Limb (tissue), 2 donors: ENCODE data around the gene APPBP2.
"Not testable (repeated sequence)": the region's sequence is repeated elsewhere in the genome, so short reads cannot be mapped to it uniquely, and the experiment has no call there.

Source experiments
- DNase-seq, 2 donors: peaks; one replicate each; pipeline ENCODE4 v3.0.0-alpha.2; 2016; ENCODE audit errors: extremely low spot score in 2 of 2

Gene APPBP2

DNA sequence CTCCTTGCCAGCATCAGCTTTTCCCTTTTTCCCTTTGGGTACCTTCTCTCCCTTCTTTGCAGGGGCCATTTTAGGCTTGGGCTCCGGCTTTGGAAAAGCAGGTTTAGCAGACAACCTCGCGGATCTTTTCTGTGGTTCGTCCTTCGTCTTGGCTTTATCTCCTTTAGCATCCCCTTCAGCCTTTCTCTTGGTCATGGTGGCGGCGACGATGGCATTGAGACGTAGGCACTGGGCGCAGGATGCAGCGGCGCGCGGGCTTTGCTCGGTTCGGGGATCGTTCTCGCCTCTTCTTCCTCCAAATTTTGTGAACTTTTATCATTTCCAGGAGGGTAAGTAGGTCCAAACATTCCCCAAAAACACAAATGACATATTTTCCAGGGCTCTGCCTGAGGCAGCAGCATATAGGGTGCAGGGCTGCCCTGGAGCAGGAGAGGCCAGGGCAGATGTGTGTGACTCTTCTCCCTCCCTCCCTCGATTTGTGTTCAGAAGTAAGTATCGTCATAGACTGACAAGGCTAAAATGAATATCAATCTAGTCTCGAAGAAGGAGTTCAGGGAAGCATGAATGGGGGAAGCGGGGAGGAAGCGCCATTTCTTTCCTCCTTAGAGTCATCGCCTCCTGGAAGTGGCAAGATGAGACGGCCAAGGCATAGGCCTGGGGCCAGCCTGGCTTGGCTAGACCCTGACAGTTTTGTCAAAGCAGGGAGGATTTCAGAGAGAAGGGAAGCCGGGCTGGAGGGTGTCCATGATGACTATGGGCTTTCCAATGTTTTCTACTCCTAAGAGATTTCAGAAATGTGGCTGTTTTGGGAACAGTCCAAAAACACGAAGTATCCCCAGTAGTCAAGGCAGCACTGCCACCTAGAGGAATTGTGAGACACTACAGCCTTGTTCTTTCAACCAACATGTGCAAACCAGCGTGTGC lies 90.5 kb downstream of the APPBP2 start:
- DNase-seq = peak; percentile 77 to 92

DNA sequence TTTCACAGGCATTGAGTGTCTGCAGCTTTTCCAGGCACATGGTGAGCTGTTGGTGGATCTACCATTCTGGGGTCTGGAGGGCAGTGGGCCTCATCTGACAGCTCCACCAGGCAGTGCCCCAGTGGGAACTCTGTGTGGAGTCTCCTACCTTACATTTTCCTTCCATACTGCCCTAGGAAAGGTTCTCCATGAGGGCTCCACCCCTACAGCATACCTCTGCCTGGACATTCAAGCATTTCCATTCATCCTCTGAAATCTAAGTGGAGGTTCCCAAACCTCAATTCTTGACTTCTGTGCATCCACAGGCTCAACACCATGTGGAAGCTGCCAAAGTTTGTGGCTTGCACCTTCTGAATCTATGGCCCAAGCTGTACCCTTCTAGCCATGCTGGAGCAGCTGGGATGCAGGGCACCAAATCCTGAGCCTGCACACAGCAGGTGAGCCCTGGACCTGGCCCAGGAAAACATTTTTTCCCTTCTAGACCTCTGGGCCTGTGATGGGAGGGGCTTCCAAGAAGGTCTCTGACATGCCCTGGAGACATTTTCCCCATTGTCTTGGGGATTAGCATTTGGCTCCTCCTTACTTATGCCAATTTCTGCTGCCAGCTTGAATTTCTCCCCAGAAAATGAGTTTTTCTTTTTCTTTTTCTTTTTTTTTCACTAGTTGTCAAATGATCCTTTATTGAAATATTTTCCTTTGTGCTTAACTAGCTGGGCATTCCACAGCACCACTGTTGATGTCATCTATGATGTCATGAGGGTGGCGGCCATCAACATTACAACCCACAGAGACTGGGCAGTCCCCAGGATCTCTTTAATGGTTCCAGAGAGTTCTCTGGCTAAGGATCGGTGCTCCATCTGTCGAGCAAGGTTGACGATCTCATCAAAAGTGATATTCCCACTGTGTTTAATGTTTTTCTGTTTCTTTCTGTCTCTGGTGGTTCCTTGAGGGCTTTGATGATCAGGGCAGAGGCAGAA lies 92.7 kb downstream of the APPBP2 start:
- DNase-seq = not testable (repeated sequence)

DNA sequence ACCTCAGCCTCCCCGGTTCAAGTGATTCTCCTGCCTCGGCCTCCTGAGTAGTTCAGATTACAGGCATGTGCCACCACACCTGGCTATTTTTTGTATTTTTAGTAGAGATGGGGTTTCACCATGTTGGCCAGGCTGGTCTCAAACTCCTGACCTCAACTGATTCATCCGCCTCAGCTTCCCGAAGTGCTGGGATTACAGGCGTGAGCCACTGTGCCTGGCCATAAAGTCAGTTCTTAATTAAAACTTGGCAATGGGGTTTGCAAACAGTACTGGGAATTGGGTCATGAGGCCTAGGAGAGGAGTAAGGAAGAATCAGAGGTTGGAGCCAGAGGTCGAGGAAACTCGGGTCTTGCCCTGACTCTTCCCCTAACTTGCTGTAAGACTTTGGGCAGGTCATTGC lies 95.5 kb downstream of the APPBP2 start:
- not testable (repeated sequence) for DNase-seq

DNA sequence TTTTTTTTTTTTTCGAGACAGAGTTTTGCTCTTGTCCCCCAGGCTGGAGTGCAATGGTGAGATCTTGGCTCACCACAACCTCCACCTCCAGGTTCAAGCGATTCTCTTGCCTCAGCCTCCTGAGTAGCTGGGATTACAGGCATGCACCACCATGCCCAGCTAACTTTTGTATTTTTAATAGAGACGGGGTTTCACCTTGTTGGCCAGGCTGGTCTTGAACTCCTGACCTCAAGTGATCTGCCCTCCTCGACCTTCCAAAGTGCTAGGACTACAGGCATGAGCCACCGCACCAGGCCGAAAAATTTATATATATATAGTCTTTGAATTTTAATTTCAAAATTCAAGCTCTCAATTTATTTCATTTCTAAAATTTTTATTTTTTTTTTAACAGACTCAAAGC lies 97.6 kb downstream of the APPBP2 start:
- DNase-seq = not testable (repeated sequence)

DNA sequence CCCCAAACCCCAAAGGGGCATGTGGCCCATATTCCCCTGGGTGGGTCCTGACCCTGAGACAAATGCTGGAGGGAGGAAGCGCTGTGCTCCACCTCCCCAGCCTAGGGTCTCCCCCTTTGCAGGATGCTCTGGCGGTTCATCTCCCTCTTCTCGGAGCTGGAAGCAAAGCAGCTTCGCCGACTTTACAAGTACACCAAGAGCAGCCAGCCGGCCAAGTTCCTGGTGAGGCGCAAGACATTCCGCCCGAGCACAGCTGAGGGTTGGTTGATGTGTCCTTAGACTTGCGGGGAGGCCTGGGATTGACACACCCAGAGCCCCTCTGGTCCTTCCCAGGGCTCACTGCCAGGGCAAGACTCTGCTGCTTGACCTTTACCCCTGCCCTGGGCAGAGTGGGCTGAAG lies 99.4 kb downstream of the APPBP2 start:
- no peak for DNase-seq

DNA sequence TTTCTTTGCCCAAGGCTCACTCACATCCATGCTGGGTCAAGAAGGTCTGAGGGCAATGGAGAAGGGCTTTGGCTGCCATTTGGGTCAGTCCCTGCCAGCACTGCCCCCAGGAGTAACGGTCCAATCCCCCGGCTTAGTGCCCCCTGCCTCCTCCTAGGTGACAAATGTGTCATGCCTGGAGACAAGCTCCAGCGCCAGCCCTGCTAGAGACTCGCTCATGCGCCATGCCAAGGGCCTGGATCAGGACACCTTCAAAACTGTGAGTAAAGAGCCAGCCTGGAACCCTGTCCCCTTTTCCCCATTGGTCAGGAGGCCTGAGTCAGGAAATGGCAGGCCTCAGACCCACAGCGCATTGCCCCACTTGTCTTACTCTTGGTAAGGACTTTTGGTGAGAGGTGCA lies 100.4 kb downstream of the APPBP2 start:
- DNase-seq = no peak

DNA sequence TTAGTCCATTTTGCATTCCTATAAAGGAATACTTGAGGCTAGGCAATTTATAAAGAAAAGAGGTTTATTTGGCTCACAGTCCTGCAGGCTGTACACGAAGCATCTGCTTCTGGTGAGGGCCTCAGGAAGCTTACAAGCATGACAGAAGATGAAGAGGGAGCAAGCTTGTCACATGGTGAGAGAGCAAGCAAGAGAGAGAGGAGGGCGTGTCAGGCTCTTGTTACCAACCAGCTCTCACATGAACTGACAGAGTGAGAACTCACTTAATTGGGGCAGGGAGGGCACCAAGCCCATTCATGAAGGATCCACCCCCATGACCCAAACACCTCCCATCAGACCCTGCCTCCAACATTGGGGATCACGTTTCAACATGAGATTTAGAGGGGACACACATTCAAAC lies 102.2 kb downstream of the APPBP2 start:
- no peak for DNase-seq

DNA sequence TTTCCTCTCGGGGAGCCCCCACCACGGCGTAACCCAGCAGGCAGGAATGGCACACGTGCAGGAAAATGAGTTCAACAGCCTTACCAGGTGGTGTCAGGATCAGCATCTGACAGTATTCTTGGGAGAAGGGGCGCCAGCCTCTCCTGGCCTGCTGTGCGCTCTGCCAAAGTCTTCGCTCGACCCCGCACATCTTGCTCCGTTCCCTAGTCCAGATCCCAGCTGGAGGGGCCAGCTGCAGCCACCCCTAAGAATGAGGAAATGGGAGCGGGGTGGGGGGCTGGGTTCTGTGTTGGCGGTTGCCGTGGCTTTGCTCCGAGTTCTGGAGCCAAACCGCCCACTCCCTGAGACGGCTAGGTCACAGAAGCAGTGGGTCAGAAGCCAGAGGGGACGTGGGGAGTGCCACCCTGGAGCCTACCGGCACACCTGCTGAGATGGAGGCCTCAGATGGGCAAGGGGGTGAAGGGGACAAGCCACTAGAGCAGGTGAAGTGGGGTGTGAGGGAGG lies 103.8 kb downstream of the APPBP2 start, which contains the start of gene CHCT1:
CHCT1 (plus strand) TSS at position 328 of the 504 bp plus-strand sequence; CDS start at position 432, 104 bp downstream.
- peak in 1 of 2 donors; percentile 33 for DNase-seq

DNA sequence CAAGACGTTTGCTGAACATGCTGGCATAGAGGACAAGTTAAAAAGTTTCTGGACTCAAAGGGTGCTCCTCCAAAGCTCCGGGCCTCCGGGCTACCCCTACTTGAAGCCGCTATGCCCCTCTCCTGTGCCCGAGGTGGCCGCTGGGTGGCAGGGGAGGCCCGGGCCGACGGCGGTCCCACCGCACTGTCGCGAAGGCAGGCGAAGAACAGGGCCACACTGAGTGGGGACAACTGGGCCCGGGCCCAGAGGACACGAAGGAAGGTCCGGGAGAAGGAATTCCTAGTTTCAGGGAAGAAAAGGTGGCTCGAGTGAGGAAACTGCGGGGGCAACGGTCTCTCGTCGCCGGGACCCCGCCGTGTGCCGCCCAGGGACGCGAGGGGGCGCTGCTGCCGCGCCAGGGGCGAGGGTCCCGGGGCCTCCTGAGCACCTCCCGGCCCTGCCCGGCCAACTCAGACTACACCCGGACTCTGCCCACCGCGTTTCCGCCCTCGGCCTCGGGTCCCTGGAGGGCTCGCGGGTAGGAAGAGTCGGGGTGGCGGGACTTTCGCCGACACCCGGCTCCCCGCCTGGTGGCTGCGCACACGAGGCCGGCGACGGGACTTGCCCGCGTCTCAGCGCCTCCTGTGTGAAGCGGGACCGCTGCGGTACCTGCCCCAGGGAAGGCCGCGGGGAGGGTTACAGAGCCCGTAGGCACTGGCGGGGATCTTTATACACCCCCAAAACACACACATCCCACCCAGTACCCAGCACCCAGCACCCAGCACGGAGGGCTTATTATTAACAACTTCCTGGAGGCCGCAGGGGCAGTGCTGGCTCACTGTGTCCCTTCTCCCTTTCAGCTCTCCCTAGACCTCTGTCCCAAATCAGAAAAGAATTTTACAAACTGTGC lies 104.5 kb downstream of the APPBP2 start:
- peak; percentile 44 to 83 for DNase-seq

DNA sequence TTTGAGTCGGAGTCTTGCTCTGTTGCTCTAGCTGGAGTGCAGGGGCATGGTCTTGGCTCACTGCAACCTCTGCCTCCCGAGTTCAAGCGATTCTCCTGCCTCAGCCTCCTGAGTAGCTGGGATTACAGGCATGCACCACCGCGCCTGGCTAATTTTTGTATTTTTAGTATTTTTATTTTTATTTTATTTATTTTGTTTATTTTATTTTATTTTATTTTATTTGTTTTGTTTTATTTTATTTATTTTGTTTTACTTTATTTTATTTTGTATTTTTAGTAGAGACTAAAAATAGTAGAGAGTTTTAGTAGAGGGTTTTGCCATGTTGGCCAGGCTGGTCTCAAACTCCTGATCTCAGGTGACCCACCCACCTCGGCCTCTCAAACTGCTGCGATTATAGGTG lies 106.2 kb downstream of the APPBP2 start:
- not testable (repeated sequence) for DNase-seq

DNA sequence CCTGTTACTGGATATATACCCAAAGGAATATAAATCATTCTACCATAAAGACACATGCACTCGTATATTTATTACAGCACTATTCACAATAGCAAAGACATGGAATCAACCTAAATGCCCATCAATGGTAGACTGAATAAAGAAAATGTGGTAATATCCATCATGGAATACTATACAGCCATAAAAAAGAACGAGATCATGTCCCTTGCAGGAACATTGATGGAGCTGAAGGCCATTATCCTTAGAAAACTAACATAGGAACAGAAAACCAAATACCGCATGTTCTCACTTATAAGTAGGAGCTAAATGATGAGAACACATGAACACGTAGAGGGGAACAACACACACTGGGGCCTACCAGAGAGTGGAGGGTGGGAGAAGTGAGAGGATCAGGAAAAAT lies 107.0 kb downstream of the APPBP2 start:
- not testable (repeated sequence) for DNase-seq

DNA sequence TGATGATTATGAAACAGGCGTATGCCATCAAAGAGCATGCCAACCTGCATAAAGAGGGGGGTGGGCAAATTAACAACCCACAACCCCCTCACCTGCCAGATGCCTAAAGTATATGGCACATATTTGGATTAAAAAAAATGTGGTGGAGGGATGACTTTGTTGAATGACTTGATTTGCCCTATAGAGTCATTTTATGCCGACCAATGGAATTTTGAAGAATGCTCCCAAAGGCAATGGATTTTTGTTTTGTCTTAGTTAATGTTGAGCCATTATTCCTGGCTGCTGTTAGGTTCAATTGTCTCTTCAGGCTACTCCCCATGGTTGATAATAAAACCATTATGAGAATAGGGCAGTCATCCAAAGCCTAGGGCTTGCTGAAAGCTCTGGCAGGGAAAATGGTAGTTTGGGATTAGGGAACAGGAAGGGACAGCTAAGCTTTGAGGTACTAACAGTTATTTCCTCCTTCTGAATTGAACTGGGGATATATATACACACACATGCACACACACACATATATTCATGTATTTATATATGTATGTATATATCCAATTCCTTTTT lies 109.6 kb downstream of the APPBP2 start:
- DNase-seq = no peak

DNA sequence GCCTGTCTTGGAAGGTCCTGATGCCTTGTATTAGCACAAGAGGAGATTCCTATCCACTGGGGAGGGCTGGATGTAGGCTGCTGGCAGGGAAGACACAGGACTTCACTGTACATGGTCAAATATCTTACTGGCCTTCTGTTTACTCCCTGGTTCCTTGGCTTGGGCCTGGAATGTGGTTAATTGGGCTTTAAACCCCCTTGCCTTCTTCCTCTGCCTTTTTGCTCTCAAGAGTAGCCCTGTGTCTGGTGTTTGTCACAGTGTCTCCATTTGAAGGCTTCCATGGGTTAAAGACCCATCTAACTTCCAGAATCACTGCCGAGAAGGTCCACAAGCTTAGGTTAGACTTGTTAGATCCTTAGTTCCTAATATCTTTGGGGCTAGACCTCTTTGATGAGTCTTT lies 110.9 kb downstream of the APPBP2 start:
- DNase-seq = no peak

DNA sequence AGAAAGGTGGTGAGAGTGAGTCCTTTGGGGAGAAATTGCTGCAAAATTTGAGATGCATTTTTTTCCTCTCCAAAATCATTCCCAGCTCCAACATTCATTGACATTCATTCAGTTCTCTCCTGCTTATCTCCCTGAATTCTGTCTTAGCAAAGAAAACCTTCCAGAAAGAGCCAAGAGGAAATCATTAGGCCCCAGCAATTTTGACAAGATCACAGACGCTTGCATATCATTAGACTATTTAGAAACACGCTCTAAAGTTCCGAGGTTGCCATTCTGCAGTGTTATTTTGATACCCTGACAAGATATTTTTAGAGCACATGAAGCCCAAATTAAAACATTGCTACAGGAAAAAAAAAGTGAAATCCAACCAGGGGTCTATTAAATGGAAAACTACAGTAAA lies 113.3 kb downstream of the APPBP2 start:
- DNase-seq = no peak

DNA sequence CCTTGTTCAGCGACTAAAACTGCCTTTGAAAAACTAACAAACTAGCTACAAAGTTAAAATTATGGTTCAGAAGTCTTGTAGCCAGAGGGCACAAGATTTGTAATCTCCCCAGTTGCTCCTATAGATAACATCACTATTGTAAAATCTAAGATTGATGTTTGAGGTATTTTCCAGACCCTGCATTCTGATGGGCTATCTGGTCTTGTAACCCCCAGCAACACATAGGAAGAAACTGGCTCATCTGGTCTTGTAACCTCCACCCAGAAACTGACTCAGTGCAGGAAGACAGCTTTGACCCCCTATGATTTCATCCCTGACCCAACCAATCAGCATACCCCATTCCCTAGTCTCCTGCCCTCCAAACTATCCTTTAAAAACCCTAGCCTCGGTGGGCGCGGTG lies 116.0 kb downstream of the APPBP2 start:
- DNase-seq = no peak

DNA sequence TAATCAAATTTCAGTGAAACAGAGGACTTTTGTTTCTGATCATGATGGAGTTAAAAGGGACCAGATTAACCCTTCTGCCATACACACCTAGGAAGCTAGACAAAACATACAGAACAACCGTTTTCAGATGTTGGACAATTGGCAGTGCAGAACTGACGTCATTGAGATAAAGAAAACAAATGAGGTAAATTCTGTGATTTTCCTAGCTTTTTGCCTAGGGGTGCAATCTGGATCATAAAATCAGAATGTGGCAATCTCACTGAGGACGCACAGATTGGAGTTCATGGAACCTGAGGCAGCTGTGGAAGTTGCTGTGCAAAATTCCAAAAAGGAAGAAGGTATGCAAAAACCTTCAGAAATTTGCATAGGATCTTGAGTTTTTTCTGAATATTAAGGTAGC lies 119.2 kb downstream of the APPBP2 start:
- DNase-seq = no peak

DNA sequence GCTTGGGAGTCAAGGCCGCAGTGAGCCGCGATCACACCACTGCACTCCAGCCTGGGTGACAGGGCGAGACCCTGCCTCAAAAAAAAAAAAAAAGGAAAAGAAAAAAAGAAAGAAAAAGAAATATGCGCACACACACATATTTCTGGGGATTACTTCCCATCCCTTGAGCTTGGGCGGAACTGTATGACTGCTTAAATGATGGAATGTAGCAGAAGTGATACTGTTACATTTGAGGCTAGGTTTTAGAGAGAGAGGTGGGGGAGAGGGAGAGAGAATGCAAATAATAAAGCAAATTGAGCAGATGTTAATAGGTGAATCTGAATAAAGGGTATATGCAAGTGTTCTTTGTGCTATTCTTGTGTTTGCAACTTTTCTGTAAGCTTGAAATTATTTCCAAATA lies 122.1 kb downstream of the APPBP2 start:
- DNase-seq = no peak

DNA sequence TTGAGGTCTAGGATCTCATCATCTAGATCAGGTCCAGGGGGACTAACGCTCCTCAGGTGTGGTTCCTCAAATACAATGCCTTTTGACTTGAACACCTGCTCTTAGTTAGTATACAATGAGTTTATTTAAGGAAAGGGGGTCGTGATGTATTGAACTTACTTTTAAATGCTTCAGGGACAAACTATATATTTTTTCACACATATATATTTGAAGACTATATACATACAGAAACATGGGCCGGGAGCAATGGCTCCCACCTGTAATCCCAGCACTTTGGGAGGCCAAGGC lies 122.6 kb downstream of the APPBP2 start:
- no peak for DNase-seq

DNA sequence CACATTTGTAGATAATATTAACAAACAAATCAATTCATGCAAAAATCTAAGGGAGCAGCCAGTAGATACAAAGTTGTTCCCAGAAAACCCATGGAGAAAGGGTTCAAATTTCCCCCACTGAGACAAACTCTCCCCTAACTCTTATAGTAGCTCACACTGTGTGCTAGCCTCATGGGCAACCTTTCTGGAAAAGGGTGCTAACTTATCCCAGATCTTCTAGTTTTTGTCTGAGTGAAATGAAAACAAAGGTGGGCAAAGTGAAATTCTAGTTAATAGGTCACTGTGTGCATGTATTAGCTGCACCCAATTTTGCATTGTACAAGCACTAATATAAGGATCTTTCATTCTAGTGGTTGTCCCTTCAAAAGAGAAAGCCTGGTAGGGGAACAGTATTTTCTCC lies 124.2 kb downstream of the APPBP2 start:
- no peak for DNase-seq

DNA sequence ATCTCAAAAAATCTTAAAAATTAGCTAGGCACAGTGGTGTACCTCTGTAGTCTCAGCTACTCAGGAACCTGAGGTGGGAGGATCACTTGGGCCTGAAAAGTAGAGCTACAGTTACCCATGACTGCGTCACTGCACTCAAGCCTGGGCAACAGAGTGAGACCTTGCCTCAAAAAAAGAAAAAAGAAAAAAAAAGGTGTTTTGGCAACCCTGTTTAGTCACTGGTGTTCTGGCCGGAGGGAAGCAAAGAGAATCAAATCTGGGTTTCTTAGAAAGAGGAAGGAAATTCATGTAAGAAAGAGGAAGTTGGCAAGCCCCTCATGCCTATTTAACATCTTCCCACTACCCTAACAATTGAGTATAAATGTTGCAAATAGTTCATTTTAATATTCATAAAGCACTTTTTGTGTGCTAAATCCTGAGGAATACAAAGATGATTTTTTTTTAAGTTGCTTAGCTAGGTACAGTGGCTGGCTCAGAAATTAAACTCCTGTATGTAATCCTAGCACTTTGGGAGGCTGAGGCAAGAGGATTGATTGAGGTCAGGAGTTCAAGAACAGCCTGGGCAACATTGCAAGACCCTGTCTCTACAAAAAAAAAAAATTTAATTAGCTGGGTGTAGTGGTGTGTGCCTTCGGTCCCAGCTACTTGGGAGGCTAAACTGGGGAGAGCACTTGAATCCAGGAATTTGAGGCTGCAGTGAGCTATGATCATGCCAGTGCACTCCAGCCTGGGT lies 127.6 kb downstream of the APPBP2 start:
- DNase-seq = no peak
